BE2C (cell line): ENCODE measurements around the gene PLXDC2.
"Not testable (repeated sequence)": the region's sequence is repeated elsewhere in the genome, so short reads cannot be mapped to it uniquely, and the experiment has no call there.

Experiments
- DNase-seq: peaks from one replicate; pipeline ENCODE4 v3.0.0-alpha.2; 2020
- H3K27me3 ChIP-seq: fragments of 250-450 bp; sonication (Bioruptor Pico); 2 replicates; pipeline ENCODE4 v1.5.1; 2020; ENCODE audit warnings: mild to moderate bottlenecking
- H3K36me3 ChIP-seq: fragments of 250-450 bp; sonication (Bioruptor Pico); 2 replicates; pipeline ENCODE4 v1.5.1; 2020; ENCODE audit warnings: mild to moderate bottlenecking
- H3K4me1 ChIP-seq: fragments of 250-450 bp; sonication (Bioruptor Pico); 2 replicates; pipeline ENCODE4 v1.5.1; 2020
- H3K4me3 ChIP-seq: 2 replicates; pipeline ENCODE4 v1.5.1; 2011; ENCODE audit warnings: low read depth, low read length
- H3K9me3 ChIP-seq: fragments of 250-450 bp; sonication (Bioruptor Pico); 2 replicates; pipeline ENCODE4 v1.5.1; 2020
- CTCF ChIP-seq: IDR thresholded peaks from 2 replicates; pipeline ENCODE4 v1.5.1; 2012; ENCODE audit warnings: mild to moderate bottlenecking, low read depth, low read length

The PLXDC2 gene

GRCh38 chr10:20202337-20202736 lies 386.1 kb downstream of the PLXDC2 start:
- DNase-seq: no peak
- H3K4me3 ChIP-seq: no peak overlapping the region
- H3K27me3 ChIP-seq: no peaks in the 10 kb centered on the region
- TF ChIP-seq CTCF: no peak
- H3K4me1 ChIP-seq: no peaks in the 10 kb centered on the region
- no peaks in the 10 kb centered on the region for H3K36me3 ChIP-seq
- no peaks in the 10 kb centered on the region for H3K9me3 ChIP-seq

GRCh38 chr10:20207653-20208052 lies 391.4 kb downstream of the PLXDC2 start:
- H3K4me3 ChIP-seq: no peak overlapping the region
- no peak for TF ChIP-seq CTCF
- DNase-seq: no peak
- no peaks in the 10 kb centered on the region for H3K9me3 ChIP-seq
- H3K4me1 ChIP-seq: no peaks in the 10 kb centered on the region
- H3K36me3 ChIP-seq: no peaks in the 10 kb centered on the region
- H3K27me3 ChIP-seq: no peaks in the 10 kb centered on the region

- H3K4me1 ChIP-seq, H3K9me3 ChIP-seq, H3K36me3 ChIP-seq, H3K4me3 ChIP-seq, H3K27me3 ChIP-seq, DNase-seq: not testable (repeated sequence)
Observed at GRCh38 chr10:20209098-20209497, 392.9 kb downstream of the PLXDC2 start.

- Histone ChIP-seq H3K4me3 (no peak overlapping the region), H3K36me3 (no peaks in the 10 kb centered on the region), H3K4me1 (no peaks in the 10 kb centered on the region), H3K27me3 (no peaks in the 10 kb centered on the region), H3K9me3 (no peaks in the 10 kb centered on the region)
- no peak for TF ChIP-seq CTCF
- DNase-seq: no peak
Observed at GRCh38 chr10:20215547-20216152, 399.4 kb downstream of the PLXDC2 start.

- H3K4me1 ChIP-seq: no peaks in the 10 kb centered on the region
- no peak overlapping the region for H3K4me3 ChIP-seq
- no peaks in the 10 kb centered on the region for H3K27me3 ChIP-seq
- no peak for TF ChIP-seq CTCF
- H3K36me3 ChIP-seq: no peaks in the 10 kb centered on the region
- no peak for DNase-seq
- no peaks in the 10 kb centered on the region for H3K9me3 ChIP-seq
Observed at GRCh38 chr10:20221356-20221755, 405.1 kb downstream of the PLXDC2 start.

- Histone ChIP-seq H3K4me1 (no peaks in the 10 kb centered on the region), H3K27me3 (no peaks in the 10 kb centered on the region), H3K4me3 (no peak overlapping the region), H3K36me3 (no peaks in the 10 kb centered on the region), H3K9me3 (no peaks in the 10 kb centered on the region)
- DNase-seq: no peak
- no peak for TF ChIP-seq CTCF
Observed at GRCh38 chr10:20228729-20229128, 412.5 kb downstream of the PLXDC2 start.
